Measurements from ENCODE around the gene OTOP2. TPM values are rescaled to one million over a fixed set of nuclear protein-coding genes. Genes with fewer than 3 reads are reported as not detected.

OTOP2 gene
- total RNA-seq, 4 donors from 2014 or later: not detected

DNA sequence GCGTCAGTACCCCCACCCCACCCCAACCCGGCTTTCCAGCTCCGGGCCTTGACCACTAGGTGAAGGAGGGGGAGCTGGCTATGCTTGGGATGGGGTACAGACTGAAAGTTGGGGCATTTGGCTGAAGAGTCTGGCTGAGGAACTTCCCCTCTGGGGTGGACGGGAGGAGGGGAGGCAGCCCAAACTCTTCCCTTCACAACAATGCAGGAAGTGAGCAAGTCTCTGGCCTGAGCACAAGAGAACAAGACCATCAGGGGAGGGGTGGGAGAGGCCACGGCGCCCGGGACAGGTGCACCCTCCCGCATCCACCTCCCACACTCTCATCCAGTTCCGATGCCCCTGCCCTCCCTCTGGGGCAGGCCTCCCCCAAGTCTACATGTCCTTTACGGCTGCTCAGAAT lies 6.6 kb upstream of the OTOP2 start:
- no peak overlapping the region for H3K4me3 ChIP-seq (ENCODE audit: low read depth, poor library complexity, severe bottlenecking)
- intact Hi-C loops (cut with DNase I; ENCODE audit: low total_unique reads): no loop called here
- TF ChIP-seq CTCF (IDR thresholded peaks at IDR 0.05): no peak
- TF ChIP-seq POLR2A (IDR thresholded peaks at IDR 0.05): no peak
- no peak for DNase-seq (ENCODE audit: low spot score in 2 of 2)
- 67 to 73% methylated on average over 10 of the region's 10 CpGs for WGBS, 2 donors

- intact Hi-C loops (cut with DNase I; ENCODE audit: low total_unique reads): no loop called here
- no peak for DNase-seq (ENCODE audit: low spot score in 2 of 2)
- H3K4me3 ChIP-seq (ENCODE audit: low read depth, poor library complexity, severe bottlenecking): no peak overlapping the region
- TF ChIP-seq POLR2A (IDR thresholded peaks at IDR 0.05) (no peak), CTCF (IDR thresholded peaks at IDR 0.05) (no peak)
- 86 to 91% methylated on average over 5 of the region's 5 CpGs for WGBS, 2 donors
Observed at GRCh38 chr17:74918906-74919305, 5.2 kb upstream of the OTOP2 start.

DNA sequence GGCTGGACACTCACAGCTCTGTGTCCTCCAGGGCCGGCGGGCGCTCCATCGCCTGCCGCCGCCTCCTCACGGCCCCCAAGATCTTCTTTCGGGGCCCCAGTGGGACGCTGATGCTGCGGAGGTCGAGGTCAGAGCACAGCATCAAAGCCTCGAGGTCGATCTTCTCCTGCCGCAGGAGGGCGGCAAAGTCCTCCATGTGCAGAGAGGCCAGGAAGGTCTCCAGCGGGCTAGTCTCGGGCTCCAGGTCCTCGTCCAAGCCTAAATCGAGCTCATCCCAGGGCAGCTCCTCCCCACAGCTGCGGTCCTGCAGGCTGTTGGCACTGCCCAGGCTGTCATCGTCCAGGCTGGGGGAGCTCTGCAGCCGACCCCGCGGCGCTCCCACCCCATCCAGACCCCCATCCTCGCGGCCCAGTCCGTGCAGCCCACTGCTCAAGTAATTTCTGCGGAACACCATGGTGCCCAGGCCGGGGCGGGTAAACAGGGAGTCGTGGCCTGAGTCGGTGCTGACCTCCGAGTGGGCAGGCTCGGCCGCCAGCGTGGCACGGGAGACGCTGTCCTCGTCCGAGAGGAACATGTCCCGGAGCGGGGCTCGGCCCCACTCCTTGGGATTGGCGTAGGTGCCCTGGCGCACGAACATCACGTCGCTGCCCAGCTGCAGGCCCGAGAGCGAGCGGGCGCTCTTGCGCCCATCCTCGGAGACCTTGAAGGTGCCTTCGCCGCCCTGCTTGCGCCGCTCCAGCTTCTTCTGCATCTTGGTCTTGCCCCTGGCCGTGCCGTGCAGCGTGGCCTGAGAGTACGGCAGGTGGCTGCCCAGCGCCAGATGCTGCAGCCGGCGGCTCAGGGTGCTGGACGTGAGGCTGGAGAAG lies 4.4 kb upstream of the OTOP2 start:
- 75 to 86% methylated on average over 57 to 60 of the region's 67 CpGs for WGBS, 2 donors
- intact Hi-C loops (cut with DNase I; ENCODE audit: low total_unique reads): no loop called here
- no peak overlapping the region for H3K4me3 ChIP-seq (ENCODE audit: low read depth, poor library complexity, severe bottlenecking)
- DNase-seq (ENCODE audit: low spot score in 2 of 2): no peak
- no peak for TF ChIP-seq CTCF (IDR thresholded peaks at IDR 0.05)
- TF ChIP-seq POLR2A (IDR thresholded peaks at IDR 0.05): no peak

- H3K4me3 ChIP-seq (ENCODE audit: low read depth, poor library complexity, severe bottlenecking): no peak overlapping the region
- no peak for DNase-seq (ENCODE audit: low spot score in 2 of 2)
- WGBS, 2 donors: 89 to 95% methylated on average over 26 to 27 of the region's 27 CpGs
- intact Hi-C loops (cut with DNase I; ENCODE audit: low total_unique reads): no loop called here
- TF ChIP-seq POLR2A (IDR thresholded peaks at IDR 0.05) (no peak), CTCF (IDR thresholded peaks at IDR 0.05) (no peak)
Observed at GRCh38 chr17:74920306-74920620, 3.8 kb upstream of the OTOP2 start.

DNA sequence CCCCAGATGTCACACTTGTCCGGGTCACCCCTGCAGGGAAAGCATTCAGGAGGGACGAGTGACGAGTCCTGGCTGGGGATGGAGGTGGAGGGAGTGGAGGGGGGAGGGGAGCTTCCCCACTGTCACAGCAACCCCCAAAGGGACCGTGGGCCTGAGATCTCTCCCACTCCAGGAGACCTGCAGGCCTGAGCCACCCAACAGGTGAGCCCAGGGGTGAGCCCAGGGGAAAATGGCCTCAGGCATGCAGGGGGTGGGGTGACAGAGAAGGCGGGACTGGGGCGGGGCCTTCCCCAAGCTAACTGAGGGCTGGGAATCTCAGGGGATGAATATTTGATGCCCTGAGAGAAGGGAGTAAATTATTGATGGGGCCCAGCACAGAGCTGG lies 3.4 kb upstream of the OTOP2 start:
- WGBS, 2 donors: 39 to 44% methylated on average over 5 to 6 of the region's 6 CpGs
- no peak for TF ChIP-seq POLR2A (IDR thresholded peaks at IDR 0.05)
- no peak for TF ChIP-seq CTCF (IDR thresholded peaks at IDR 0.05)
- intact Hi-C loops (cut with DNase I; ENCODE audit: low total_unique reads): no loop called here

More for the DNA sequence above, 3.4 kb upstream of the OTOP2 start:
- H3K4me3 ChIP-seq (ENCODE audit: low read depth, poor library complexity, severe bottlenecking): no peak overlapping the region
- no peak for DNase-seq (ENCODE audit: low spot score in 2 of 2)
